HepG2 (cell line): ENCODE measurements around the gene DDO. TPM values are rescaled to one million over a fixed set of nuclear protein-coding genes. Genes with fewer than 3 reads are reported as not detected.

ENCODE experiments used
- ATAC-seq: fragments of 200-7000 bp; cut with Tn5 transposase; 3 replicates; pipeline ENCODE4 v1.9.1; 2020; ENCODE audit warnings: mild to moderate bottlenecking, moderate library complexity
- BruUV-seq: library from RNA; stranded (reverse); fragments of 400-500 nt; replicated peaks from 2 replicates; lab custom pipeline; 2021; lab: Mats Ljungman, UMichigan
- CTCF ChIA-PET: fragments of 300-600 bp; formaldehyde crosslinking; extraction: SDS; loops from one replicate; lab custom pipeline; 2021; ENCODE audit warnings: low total read pairs, inconsistent platforms, low intra/inter-chr PET ratio; lab: Yijun Ruan, JAX
- POLR2A ChIA-PET: fragments of 350-600 bp; sonication (Branson Sonifier 250); formaldehyde crosslinking; loops from one replicate; lab custom pipeline; 2020; ENCODE audit warnings: antibody characterized with exemption, inconsistent platforms; lab: Yijun Ruan, JAX
- DNase-seq: peaks from one replicate; pipeline ENCODE4 v3.0.0-alpha.2; 2015; ENCODE audit warnings: low spot score
- FAIRE-seq: peaks from 3 replicates; lab custom pipeline; 2011; peaks lifted over from hg19 to GRCh38; lab: Jason Lieb, UNC
- H2AFZ ChIP-seq: one replicate; pipeline ENCODE4 v1.6.1; 2011; ENCODE audit warnings: low read length, inconsistent platforms
- H3K27ac ChIP-seq: fragments of 300-600 bp; 3 replicates; pipeline ENCODE4 v1.8.0; 2011; ENCODE audit warnings: mixed run types, mild to moderate bottlenecking, mixed read lengths, low read length, inconsistent platforms; ENCODE audit not compliant: insufficient read depth; ENCODE audit errors: extremely low read length
- H3K27me3 ChIP-seq, 2 experiments: fragments of 200-600 bp in 1 of 2; 2 replicates in 1 of 2; 3 replicates in 1 of 2; pipeline versions ENCODE4 v1.6.0 to v1.8.0; 2011; ENCODE audit warnings: low read length in 2 of 2, mild to moderate bottlenecking in 2 of 2, moderate library complexity in 2 of 2, inconsistent platforms in 1 of 2; ENCODE audit not compliant: insufficient read depth in 2 of 2, control insufficient read depth in 1 of 2
- H3K36me3 ChIP-seq, 2 experiments: fragments of 200-600 bp in 1 of 2; replicated peaks in 1 of 2; 2 replicates in 1 of 2; 3 replicates in 1 of 2; pipeline versions ENCODE4 v1.5.1 to v1.8.0; 2011; ENCODE audit warnings: low read length in 2 of 2, inconsistent platforms in 1 of 2; ENCODE audit not compliant: insufficient read depth in 2 of 2, control insufficient read depth in 1 of 2
- H3K4me1 ChIP-seq: 2 replicates; pipeline ENCODE4 v1.5.1; 2012; ENCODE audit warnings: low read length, inconsistent platforms; ENCODE audit not compliant: insufficient read depth
- H3K4me2 ChIP-seq: 2 replicates; pipeline ENCODE4 v1.6.0; 2011; ENCODE audit warnings: low read depth, low read length, inconsistent platforms
- H3K4me3 ChIP-seq, 3 experiments: fragments of 200-600 bp in 1 of 3; sonication (generic), shearing (Covaris generic) in 1 of 3; replicated peaks in 1 of 3; 2 replicates each; pipeline ENCODE4 v1.5.1; 2011 to 2016; ENCODE audit warnings: low read length in 3 of 3, inconsistent platforms in 2 of 3, low read depth in 2 of 3, mild to moderate bottlenecking in 2 of 3, control low read depth in 1 of 3, mixed read lengths in 1 of 3; ENCODE audit not compliant: insufficient read depth in 1 of 3
- H3K79me2 ChIP-seq: one replicate; pipeline ENCODE4 v1.6.1; 2011; ENCODE audit warnings: low read length, inconsistent platforms; ENCODE audit not compliant: insufficient read depth
- H3K9ac ChIP-seq: 2 replicates; pipeline ENCODE4 v1.6.0; 2011; ENCODE audit warnings: mild to moderate bottlenecking, low read depth, low read length, inconsistent platforms; ENCODE audit not compliant: insufficient read depth
- H3K9me3 ChIP-seq: 2 replicates; pipeline ENCODE4 v1.5.1; 2012; ENCODE audit warnings: mild to moderate bottlenecking, low read length
- H4K20me1 ChIP-seq: 2 replicates; pipeline ENCODE4 v1.6.0; 2011; ENCODE audit warnings: inconsistent platforms, mild to moderate bottlenecking, low read length, moderate library complexity; ENCODE audit not compliant: insufficient read depth
- AGO1 ChIP-seq: fragments of 200-400 bp; formaldehyde crosslinking; IDR thresholded peaks from 2 replicates; pipeline ENCODE4 v1.6.1; 2017; ENCODE audit warnings: mild to moderate bottlenecking, low read depth, low read length, moderate library complexity; ENCODE audit not compliant: poor library complexity, severe bottlenecking
- HMGA1 ChIP-seq: sonication (generic); formaldehyde crosslinking; conservative IDR thresholded peaks from 2 replicates; pipeline ENCODE4 v1.4.0; 2020; ENCODE audit warnings: missing genetic modification reagents
- KDM4B ChIP-seq: sonication (generic); formaldehyde crosslinking; IDR thresholded peaks from 2 replicates; pipeline ENCODE4 v1.4.0; 2020; ENCODE audit warnings: missing genetic modification reagents
- MEIS1 ChIP-seq: sonication (generic); formaldehyde crosslinking; IDR thresholded peaks from 2 replicates; pipeline ENCODE4 v1.9.0; 2021; ENCODE audit warnings: mild to moderate bottlenecking, missing genetic modification reagents, moderate library complexity, borderline replicate concordance
- NR2F6 ChIP-seq, 2 experiments: IDR thresholded peaks; 2 replicates each; pipeline ENCODE4 v1.6.1; 2016; ENCODE audit warnings: antibody characterized with exemption in 1 of 2, mild to moderate bottlenecking in 1 of 2
- ZFP62 ChIP-seq: sonication (generic); formaldehyde crosslinking; IDR thresholded peaks from 2 replicates; pipeline ENCODE4 v1.4.0; 2020; ENCODE audit warnings: missing genetic modification reagents
- ZNF772 ChIP-seq: sonication (generic); formaldehyde crosslinking; IDR thresholded peaks from 2 replicates; pipeline ENCODE4 v1.5.0; 2020; ENCODE audit warnings: mild to moderate bottlenecking, missing genetic modification reagents
- ZSCAN31 ChIP-seq: sonication (generic); formaldehyde crosslinking; IDR thresholded peaks from 2 replicates; pipeline ENCODE4 v1.5.0; 2020; ENCODE audit warnings: low read depth, mild to moderate bottlenecking, missing genetic modification reagents
- WGBS: methylation state at CpG from one replicate; pipeline ENCODE4 v1.1.6; 2017; ENCODE audit warnings: low lambda C conversion rate; 5-methylcytosine and 5-hydroxymethylcytosine counted together
- in situ Hi-C: cut with HindIII; loops from 2 replicates; pipeline ENCODE4 v1.10.0; 2017; ENCODE audit warnings: low pct_unique_long_range_greater_than_20kb; ENCODE audit not compliant: extremely low pct_ligation_motif_present
- intact Hi-C: fragments of 100-400 bp; cut with micrococcal nuclease; formaldehyde crosslinking; loops from one replicate; pipeline ENCODE4 v1.10.0; 2022; ENCODE audit not compliant: unreplicated experiment
- polyA plus RNA-seq, 8 experiments: library from polyadenylated mRNA; depleted of rRNA in 3 of 8; stranded (reverse) in 7 of 8; unstranded in 1 of 8; fragments of >200 nt; fragmentation: Illumina TruSeq in 4 of 8; extraction: Trizol in 4 of 8; gene quantifications; 2 replicates each; pipeline versions ENCODE4 v1.2.1 to v1.2.3, GENCODE V29; 2011 to 2016; ENCODE audit warnings: low read depth in 4 of 8, missing spikeins in 1 of 8, mixed read lengths in 1 of 8; ENCODE audit not compliant: insufficient read depth in 1 of 8
- total RNA-seq, 5 experiments: library from RNA; depleted of rRNA; stranded (reverse); fragments of >200 nt; fragmentation: Illumina TruSeq; extraction: Trizol; gene quantifications; 2 replicates each; pipeline ENCODE4 v1.2.3, GENCODE V29; 2016; ENCODE audit warnings: low read depth in 1 of 5
- TF ChIP-seq, protein P1 (sequence below): IDR thresholded peaks from 2 replicates; pipeline ENCODE4 v1.6.1; 2016; ENCODE audit warnings: missing compliant biosample characterization, missing genetic modification reagents, borderline replicate concordance
- TF ChIP-seq, protein P2 (sequence below): sonication (generic); formaldehyde crosslinking; IDR thresholded peaks from 2 replicates; pipeline ENCODE4 v1.4.0; 2020; ENCODE audit warnings: missing genetic modification reagents
- TF ChIP-seq, protein P3 (sequence below), 2 experiments: sonication (generic) in 1 of 2; formaldehyde crosslinking in 1 of 2; IDR thresholded peaks; 2 replicates each; pipeline versions ENCODE4 v1.6.1 to v1.9.0; 2014 to 2022; ENCODE audit warnings: antibody characterized with exemption in 1 of 2, borderline replicate concordance in 1 of 2, inconsistent platforms in 1 of 2, low read depth in 1 of 2, missing genetic modification reagents in 1 of 2
- TF ChIP-seq, protein P4 (sequence below): sonication (generic); formaldehyde crosslinking; IDR thresholded peaks from 2 replicates; pipeline ENCODE4 v1.4.0; 2020; ENCODE audit warnings: mild to moderate bottlenecking, missing genetic modification reagents
- TF ChIP-seq, protein P5 (sequence below): sonication (generic); formaldehyde crosslinking; IDR thresholded peaks from 2 replicates; pipeline ENCODE4 v1.8.0; 2022; ENCODE audit warnings: mild to moderate bottlenecking, missing genetic modification reagents; ENCODE audit not compliant: insufficient replicate concordance

The DDO gene
- total and polyA plus RNA-seq, 2 of the 13 experiments (the other 11 are each of a cell fraction or from before 2014, with no cell fraction given), result 6.1 to 10.3 TPM

DNA sequence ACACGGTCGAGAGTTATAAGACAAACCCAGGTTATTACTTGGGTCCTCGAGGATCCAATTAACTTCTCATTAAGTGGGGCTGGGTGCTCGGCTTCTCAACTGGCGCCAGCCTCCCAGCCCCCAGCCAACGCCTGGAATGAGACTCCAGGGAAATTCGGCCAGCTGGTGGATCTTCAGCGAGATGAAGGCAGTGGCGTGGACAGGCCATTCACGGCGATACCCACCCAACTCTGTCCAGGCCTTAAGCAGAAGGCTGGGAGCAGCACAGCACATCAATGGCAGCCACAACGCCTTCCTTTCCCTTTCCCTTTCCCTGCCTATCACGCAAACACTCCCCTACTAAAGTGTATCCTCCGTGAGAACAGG is 58.1 kb downstream of the DDO start:
- 75% methylated on average over 10 of the region's 14 CpGs for WGBS
- no peak overlapping the region for H3K4me3 ChIP-seq
- TF ChIP-seq MEIS1 (no peak), HMGA1 (CRISPR knock-in tag) (no peak), ZFP62 (CRISPR knock-in tag) (no peak), ZNF772 (CRISPR knock-in tag) (no peak), ZSCAN31 (CRISPR knock-in tag) (no peak), KDM4B (CRISPR knock-in tag) (no peak), NR2F6 (IDR thresholded peaks at IDR 0.05) (no peak), NR2F6 (CRISPR knock-in tag; IDR thresholded peaks at IDR 0.05) (no peak), AGO1 (no peak)
- TF ChIP-seq, protein P1, sequence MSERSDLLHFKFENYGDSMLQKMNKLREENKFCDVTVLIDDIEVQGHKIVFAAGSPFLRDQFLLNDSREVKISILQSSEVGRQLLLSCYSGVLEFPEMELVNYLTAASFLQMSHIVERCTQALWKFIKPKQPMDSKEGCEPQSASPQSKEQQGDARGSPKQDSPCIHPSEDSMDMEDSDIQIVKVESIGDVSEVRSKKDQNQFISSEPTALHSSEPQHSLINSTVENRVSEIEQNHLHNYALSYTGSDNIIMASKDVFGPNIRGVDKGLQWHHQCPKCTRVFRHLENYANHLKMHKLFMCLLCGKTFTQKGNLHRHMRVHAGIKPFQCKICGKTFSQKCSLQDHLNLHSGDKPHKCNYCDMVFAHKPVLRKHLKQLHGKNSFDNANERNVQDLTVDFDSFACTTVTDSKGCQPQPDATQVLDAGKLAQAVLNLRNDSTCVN (CRISPR knock-in tag), result no peak
- TF ChIP-seq, protein P2, sequence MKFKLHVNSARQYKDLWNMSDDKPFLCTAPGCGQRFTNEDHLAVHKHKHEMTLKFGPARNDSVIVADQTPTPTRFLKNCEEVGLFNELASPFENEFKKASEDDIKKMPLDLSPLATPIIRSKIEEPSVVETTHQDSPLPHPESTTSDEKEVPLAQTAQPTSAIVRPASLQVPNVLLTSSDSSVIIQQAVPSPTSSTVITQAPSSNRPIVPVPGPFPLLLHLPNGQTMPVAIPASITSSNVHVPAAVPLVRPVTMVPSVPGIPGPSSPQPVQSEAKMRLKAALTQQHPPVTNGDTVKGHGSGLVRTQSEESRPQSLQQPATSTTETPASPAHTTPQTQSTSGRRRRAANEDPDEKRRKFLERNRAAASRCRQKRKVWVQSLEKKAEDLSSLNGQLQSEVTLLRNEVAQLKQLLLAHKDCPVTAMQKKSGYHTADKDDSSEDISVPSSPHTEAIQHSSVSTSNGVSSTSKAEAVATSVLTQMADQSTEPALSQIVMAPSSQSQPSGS (CRISPR knock-in tag), result no peak
- TF ChIP-seq, protein P3, sequence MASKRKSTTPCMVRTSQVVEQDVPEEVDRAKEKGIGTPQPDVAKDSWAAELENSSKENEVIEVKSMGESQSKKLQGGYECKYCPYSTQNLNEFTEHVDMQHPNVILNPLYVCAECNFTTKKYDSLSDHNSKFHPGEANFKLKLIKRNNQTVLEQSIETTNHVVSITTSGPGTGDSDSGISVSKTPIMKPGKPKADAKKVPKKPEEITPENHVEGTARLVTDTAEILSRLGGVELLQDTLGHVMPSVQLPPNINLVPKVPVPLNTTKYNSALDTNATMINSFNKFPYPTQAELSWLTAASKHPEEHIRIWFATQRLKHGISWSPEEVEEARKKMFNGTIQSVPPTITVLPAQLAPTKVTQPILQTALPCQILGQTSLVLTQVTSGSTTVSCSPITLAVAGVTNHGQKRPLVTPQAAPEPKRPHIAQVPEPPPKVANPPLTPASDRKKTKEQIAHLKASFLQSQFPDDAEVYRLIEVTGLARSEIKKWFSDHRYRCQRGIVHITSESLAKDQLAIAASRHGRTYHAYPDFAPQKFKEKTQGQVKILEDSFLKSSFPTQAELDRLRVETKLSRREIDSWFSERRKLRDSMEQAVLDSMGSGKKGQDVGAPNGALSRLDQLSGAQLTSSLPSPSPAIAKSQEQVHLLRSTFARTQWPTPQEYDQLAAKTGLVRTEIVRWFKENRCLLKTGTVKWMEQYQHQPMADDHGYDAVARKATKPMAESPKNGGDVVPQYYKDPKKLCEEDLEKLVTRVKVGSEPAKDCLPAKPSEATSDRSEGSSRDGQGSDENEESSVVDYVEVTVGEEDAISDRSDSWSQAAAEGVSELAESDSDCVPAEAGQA (IDR thresholded peaks at IDR 0.05; ENCODE audit: low read depth), result no peak
- TF ChIP-seq, protein P3 (CRISPR knock-in tag; IDR thresholded peaks at IDR 0.05; ENCODE audit: borderline replicate concordance), result no peak
- TF ChIP-seq, protein P4, sequence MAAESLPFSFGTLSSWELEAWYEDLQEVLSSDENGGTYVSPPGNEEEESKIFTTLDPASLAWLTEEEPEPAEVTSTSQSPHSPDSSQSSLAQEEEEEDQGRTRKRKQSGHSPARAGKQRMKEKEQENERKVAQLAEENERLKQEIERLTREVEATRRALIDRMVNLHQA, result no peak
- TF ChIP-seq, protein P5, sequence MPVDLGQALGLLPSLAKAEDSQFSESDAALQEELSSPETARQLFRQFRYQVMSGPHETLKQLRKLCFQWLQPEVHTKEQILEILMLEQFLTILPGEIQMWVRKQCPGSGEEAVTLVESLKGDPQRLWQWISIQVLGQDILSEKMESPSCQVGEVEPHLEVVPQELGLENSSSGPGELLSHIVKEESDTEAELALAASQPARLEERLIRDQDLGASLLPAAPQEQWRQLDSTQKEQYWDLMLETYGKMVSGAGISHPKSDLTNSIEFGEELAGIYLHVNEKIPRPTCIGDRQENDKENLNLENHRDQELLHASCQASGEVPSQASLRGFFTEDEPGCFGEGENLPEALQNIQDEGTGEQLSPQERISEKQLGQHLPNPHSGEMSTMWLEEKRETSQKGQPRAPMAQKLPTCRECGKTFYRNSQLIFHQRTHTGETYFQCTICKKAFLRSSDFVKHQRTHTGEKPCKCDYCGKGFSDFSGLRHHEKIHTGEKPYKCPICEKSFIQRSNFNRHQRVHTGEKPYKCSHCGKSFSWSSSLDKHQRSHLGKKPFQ (CRISPR knock-in tag), result no peak

More for the DNA sequence above, 58.1 kb downstream of the DDO start:
- Histone ChIP-seq H3K9me3 (no peaks in the 10 kb centered on the region), H3K9ac (no peak overlapping the region), H3K4me2 (no peak overlapping the region), H3K27ac (no peak overlapping the region), H3K4me1 (peaks cover 42% of the 10 kb centered on the region), H3K27me3 (no peaks in the 10 kb centered on the region), H4K20me1 (no peaks in the 10 kb centered on the region), H3K36me3 (no peaks in the 10 kb centered on the region), H2AFZ (no peak overlapping the region), H3K79me2 (no peaks in the 10 kb centered on the region)
- intact Hi-C loops, result no loop called here
- ChIA-PET CTCF (no interaction called here), POLR2A (no interaction called here)
- ATAC-seq (no peak), FAIRE-seq (no peak), DNase-seq (no peak)
- no TSS peak for BruUV-seq
- in situ Hi-C loops, result no loop called here
